Occipital lobe (tissue), 2 donors: ENCODE data around the gene ABCB8. TPM values are rescaled to one million over a fixed set of nuclear protein-coding genes. Genes with fewer than 3 reads are reported as not detected.

Experiments used
- DNase-seq: peaks from one replicate; lab custom pipeline; 2025; lab: John Stamatoyannopoulos, UW
- total RNA-seq: library from RNA; depleted of rRNA; stranded (reverse); fragments of >200 nt; gene quantifications from one replicate; pipeline ENCODE4 v1.2.3, GENCODE V29; 2014

The ABCB8 gene
- total RNA-seq, 1 donor from 2014 or later: 24.3 TPM

DNA sequence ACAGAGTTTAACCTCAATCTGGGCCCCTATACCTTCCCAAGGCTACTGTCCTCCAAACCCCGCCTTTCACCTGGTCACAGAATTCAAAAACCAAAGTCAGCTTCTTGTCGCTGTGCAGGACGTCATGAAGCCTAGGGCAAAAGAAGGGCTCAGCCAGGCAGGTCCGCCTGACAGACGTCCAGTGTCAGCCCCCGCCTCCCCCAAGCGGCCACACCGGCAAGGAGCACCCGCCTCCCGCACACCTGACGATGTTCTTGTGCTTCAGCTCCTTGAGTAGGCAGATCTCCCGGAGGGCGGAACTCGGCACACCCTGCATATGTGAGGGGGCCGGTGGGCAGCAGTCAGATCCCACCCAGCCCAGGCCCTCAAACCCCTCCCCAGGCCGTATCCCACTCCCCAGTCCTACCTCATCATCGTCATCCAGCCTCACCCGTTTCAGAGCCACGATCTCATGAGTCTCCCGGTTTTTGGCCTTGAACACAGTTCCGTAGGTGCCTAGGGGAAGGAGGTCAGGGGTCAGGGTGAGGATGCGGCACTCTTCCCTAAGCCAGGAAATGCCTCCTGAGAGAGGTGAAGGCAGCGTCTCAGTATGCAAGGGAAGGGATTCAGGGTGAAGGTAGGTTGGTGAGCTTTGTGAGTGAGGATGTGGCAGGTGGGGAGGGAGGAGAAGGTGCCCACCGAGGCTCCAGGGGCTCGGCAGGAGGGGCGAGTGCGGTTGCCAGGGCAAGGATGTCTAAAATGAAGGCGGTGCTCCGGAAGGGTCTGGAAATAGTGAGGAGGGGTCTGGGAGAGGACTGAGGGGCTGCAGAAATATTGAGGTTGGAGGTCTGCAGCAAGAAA lies 28.6 kb downstream of the ABCB8 start:
- DNase-seq: no peak

DNA sequence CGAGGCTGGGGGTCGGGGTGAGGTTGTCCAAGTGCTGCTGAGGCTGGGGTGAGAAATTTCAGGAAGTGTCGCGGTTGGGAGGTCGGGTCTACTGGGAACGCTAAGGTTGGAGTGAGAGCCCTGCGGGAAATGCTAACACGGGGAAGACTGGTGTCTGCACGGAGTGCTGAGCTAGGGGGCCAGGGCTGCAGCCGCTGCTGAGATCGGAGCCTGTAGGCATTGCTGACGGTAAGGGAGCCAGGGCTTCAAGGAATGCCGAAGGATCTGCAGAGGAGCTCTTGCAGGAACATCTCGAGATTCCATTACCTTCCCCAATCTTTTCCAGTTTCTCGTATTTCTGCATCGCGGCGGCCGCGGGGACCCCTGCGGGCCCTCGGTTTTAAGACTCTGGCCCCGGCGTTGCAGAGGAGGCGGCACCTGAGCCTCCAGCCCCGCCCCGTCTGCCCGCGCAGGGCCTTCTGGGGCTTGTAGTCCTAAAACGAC lies 29.3 kb downstream of the ABCB8 start, which contains the start of gene CDK5:
CDK5 (minus strand) TSS at position 392 of the 483 bp plus-strand sequence; CDS start at position 343, 49 bp downstream.
- DNase-seq: no peak

DNA sequence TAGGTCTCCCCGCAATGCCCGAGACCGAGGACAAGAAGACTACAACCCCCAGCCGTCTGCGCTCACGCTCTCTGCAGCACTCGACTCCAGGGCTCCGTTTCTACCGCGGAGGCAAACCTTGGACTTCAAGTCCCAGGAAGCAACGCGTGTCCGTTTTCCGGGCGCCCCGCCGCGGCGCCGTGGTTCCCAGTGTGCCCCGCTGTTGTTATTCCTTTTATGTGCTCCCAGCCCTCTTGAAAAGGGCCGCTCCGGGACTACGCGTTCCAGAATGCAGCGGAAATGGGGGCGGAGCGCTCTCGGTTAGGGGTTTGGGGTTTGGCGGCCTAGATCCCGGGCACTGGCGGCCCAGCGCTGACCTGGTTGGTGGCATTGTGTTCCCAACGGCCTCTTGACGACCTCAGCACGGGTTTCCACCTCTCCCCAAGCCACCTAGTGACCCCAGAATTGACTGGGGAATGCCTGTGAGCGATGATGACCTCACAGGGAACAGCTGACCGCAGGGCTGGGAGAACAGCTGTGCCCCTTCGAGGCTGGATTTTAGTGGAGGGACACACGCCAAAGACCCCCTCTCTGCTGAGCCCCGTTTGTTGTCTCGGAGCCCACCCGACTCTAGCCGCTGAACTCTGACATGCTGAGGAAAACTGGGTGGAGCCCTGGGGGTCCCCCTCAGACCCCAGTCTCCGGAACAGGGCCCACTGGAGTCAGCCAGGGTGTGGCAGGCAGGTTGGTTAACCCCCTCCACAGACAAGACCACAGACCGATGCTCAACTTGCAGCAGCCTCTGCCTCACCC lies 29.9 kb downstream of the ABCB8 start:
- DNase-seq: peak; percentile 100

DNA sequence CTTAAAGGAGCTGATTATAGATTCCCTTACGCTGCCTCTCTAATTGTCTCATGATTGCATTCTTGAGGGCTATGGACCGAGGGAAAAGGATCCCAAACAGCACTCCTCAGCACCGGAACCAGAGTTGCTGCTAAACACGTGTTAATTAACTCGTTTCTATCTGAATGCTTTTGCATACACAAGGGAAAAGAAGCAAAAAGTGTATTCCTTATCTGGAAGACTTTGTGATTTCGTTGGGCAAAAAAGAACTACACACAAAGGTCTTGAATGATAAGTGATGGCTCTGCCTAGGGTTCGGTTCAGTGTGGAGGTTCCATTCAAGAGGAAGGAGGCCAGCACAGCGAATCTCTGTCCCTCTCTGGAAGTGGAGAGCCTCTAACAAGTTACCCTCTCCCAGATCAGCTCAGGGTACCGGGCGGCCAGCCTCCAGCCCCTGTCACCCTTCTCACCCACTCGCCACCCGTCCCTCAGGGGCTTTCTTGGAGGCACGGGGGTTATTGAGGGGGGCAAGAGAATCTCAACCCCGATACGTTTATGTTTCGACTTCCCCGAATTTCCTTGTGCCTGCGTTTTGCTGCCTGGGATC lies 30.6 kb downstream of the ABCB8 start:
- no peak for DNase-seq

DNA sequence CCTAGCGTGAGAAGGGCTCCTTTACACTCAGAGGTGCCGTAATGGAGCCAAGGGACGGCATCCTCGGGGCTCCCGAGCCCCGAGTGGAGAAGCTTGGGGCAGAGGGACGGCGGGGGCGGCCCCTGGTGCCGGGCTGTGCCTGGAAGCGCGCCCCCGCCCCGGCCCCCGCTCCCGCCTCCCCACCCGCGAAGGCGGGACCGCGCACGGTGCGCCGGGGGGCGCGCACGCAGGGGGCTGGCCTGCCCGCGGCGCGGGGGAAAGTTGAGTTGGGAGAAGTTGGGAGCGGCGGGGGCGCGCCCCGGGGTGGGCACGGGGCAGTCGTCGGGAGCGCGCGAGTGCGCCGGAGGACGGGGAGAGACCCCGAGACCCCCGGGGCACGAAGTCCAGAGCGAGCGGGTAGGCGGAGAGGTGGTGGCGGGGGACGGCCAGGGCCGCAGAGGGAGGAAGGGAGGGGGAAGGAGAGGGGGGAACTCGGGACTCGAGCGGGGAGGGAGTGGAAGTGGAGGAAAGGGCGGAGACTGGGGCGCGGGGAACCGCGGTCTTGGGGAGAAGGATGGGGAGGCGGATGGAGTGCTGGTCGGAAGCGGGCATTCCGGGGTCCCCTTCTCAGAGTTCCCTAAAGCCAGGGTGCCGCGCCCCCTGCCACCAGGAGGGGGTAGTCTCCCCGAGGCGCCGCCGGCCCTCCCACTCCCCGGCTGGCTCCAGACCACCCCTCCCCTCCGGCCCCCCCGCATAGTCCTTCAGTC lies 31.3 kb downstream of the ABCB8 start, which contains the start of gene SLC4A2:
SLC4A2 (plus strand) TSS at position 223 of the 746 bp plus-strand sequence. CDS start 2,399 bp downstream, outside the sequence.
- DNase-seq: peak; percentile 64

DNA sequence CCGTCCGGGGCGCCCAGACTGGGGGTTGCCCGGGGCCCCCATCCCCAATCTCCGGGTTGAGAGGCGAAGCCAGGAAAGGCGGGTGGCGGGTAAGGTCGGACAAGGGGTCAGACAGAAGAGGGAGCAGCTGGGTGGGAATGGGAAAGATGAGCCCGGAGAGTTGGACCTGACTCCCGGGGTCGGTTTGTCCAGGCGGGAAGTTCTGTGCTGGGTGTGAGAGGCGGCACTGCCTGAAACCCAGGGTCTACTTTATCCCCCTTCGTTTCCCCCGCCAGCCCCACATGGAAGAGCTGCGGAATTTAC lies 31.8 kb downstream of the ABCB8 start:
- no peak for DNase-seq

DNA sequence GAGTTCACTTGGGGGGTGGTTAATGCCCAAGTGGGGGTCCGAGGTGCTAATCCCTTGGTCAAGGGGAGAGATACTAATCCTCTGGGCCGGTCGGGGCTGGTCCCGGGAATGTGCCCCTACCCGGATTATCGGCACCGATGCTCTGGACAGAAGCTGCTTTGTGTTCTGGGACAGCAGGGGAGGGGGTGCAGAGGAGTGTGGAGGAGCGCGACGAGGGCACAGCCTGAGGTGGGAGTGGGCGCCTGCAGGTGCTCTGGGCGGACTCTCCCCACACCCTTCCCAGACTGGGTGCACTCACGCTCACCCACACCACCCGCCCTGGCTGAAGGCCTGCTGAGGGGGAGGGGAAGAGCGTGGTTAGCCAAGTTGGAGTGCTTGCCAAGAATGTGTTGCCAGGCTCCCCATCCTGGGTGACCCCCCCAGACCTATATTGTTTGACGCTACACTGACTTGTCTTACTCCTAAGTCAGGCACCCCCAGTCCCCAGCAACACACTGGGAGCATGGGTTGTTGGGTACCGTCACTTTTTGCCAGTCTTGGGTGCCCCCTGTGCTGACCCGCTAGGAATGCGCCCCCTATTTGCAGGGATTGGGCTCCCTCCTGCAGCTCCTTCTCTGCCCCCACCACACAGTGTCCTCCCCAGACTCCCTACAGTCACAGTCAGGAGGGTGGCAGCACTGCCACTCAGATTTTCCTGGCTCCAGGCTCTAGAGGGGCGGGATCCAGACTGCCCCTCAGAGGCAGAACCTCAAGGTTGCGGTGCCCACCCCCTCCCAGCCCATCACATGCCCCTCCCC lies 32.4 kb downstream of the ABCB8 start:
- DNase-seq: no peak

DNA sequence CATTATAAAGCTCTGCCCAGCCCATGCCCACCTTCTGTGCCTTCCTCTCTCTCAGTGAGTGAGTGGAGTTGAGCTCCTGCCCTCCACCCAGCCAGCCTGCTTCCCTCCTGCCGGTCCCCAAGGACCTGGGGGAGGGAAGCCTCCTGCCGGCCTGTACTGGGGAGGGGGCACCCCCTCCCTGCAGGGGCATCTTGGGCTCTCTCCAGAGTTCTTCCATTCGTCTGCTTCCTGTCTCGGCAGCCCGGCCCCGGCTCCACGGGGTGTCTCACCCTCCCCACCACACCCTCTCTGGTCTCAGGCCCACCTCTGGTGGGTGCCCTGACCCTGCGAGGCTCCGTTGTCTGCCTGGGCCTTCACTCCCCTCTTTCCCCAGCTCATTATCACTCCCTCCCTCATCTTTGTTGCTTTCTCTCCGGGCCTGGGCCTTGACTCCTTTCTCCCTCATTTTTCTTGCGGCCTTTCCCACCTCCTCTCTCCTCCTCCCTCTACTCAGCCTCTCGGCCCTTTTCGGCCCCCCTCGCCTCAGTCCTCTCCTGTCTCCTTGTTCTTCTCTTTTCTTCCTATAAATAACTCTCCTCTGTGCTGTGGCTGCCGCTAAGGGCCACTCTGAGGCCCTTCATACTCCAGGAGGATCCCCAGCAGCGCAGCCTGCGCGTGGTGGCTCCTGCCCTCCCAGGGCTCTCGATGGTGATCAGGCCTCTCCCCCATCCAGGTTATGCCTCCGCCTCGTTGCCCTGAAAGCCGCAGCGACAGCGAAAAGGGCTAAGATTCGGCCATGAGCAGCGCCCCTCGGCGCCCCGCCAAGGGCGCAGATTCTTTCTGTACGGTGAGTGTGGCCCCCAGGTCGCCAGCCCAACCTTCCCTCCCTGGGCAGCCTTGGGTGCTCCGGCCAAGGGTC lies 33.2 kb downstream of the ABCB8 start:
- no peak for DNase-seq

DNA sequence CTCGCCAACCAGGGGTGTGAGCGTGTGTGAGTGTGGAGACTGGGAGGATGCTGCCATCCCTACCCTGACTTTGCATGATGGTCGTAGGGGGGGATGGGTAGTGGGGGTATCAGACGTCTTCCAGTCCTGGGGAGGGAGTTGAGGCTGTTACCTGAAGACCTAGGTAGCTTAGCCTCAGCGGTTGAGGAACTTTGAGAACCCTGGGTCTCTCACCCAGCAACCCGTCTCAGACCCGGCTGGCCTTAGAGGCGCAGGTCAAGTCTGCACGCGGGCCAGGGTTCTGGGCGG lies 33.8 kb downstream of the ABCB8 start:
- no peak for DNase-seq

DNA sequence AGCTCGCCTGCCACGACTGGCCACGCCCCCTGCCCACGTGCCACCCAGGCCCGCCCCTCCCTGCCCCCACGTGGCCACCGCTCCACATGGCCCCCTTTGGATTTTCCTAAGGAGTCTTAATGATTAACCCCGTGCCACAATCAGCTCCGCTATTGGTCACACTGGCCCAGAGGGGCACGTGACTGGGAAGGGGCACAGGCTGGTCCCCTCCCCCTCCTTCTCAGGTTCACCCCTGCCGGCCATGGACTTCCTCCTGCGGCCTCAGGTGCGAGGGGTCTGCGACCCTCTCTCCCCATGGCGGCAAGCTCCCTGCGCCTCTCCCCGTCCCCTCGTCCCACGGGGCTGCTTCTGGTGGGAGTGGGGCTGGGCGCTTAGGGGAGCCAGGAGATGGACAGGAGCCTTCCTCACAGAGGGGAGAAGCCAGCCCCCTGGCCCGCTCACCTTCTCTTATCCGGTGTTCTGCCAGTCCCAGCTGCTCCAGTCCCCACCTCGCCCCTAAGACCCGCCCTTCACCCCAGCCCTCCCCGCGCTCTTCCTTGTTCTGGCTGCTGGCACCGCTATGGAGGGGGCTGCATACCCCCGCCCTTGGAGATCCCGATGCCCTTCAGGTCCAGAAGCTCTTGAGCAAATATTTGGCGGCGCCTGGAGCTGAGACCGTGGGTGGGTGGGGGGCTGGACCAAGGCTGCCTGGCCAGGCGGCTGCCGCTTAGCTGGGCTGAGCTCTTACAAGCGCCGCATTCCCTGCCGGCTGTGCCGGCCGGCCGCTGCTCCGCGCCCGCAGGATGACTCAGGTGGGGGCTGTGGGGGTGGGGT lies 34.4 kb downstream of the ABCB8 start:
- no peak for DNase-seq

DNA sequence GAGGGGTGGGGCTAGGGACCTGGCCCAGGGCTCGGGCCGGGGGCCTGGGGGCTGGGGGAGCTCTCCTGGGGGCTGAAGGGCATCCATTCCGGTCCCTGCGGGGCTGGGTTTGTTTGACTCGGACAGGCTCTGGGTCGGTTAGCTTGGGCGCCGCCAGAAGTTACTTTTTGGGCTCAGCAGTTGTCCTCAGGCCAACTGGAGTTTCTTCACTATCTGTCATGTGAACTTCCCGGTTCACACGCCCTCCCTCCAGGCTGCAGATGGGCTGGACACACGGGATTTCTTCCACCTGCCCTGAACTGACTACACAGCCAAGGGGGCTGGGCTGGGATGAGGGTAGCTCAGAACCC lies 34.9 kb downstream of the ABCB8 start:
- DNase-seq: no peak

DNA sequence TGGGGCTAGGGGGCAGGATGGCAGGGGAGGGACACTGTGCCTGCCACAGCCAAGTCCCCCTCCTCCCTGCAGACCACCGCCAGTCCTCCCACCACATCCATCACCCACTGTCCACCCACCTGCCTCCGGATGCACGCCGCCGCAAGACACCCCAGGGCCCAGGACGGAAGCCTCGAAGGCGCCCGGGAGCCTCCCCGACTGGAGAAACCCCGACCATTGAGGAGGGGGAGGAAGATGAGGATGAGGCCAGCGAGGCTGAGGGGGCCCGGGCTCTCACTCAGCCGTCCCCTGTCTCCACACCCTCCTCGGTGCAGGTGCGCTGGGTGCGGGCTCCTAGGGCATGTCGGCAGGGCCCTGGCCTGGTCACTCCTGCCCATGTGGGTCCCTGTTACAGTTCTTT lies 36.2 kb downstream of the ABCB8 start:
- no peak for DNase-seq

DNA sequence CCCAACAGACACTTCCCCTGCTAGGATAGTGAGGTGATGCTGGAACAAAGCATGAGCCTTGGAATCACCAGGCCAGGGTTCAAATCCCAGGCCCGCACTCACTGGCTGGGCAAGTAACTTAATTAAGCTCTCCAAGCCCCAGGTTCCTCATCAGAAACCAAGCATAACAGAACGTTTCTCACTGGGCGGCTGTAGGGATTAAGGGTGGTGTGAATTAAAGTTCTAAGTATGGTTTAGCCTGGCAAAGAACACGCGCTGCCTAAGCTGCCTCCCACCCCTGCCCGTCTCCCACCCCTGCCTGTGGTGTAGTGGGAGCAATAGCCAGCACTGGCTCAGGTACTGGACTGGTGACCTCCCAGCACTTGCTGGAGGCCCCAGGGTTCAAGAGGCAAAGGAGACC lies 36.7 kb downstream of the ABCB8 start:
- no peak for DNase-seq

DNA sequence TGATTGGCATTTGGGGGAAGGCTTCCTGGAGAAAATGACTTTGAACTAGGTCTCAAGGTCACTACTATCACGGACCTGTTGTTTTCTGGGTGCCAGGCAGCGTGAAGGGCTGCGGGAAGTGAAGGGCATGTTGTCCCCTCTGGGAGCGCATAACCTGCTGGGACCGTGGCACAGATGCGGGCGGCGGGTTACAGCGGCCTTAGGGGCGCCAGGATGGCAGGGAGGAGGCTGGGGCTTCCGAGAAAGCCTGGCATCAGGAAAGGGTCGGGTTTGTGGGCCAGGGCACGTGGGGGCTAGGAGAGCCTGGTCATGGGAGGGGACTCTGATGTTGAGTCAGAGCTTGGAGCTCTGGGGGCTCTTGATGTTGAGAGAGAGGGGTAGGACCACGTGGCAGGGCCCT lies 37.3 kb downstream of the ABCB8 start:
- DNase-seq: no peak

DNA sequence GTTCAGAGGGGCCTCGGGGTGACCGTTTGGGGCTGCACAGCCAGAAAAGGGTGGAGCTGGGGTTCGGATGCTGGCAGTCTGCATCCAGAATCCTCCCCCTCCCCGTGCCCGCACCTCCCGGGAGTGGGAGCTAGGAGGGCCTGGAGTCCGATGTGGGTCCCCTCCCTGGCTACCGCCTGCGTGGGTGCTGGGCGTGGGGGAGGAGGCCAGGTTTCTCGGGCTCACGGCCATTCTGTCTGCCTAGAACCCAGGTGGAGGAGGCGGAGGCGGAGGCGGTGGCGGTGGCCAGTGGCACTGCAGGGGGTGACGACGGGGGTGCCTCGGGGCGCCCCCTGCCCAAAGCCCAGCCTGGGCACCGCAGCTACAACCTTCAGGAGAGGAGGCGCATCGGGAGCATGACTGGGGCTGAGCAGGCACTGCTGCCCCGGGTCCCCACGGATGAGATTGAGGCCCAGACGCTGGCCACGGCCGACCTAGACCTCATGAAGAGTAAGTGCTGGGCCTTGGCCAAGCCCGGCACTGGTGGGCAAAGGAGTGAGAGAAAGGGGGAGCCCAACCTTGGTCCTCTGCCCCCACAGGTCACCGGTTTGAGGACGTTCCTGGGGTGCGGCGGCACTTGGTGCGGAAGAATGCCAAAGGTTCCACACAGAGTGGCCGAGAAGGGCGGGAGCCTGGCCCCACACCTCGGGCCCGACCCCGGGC lies 38.2 kb downstream of the ABCB8 start:
- no peak for DNase-seq

DNA sequence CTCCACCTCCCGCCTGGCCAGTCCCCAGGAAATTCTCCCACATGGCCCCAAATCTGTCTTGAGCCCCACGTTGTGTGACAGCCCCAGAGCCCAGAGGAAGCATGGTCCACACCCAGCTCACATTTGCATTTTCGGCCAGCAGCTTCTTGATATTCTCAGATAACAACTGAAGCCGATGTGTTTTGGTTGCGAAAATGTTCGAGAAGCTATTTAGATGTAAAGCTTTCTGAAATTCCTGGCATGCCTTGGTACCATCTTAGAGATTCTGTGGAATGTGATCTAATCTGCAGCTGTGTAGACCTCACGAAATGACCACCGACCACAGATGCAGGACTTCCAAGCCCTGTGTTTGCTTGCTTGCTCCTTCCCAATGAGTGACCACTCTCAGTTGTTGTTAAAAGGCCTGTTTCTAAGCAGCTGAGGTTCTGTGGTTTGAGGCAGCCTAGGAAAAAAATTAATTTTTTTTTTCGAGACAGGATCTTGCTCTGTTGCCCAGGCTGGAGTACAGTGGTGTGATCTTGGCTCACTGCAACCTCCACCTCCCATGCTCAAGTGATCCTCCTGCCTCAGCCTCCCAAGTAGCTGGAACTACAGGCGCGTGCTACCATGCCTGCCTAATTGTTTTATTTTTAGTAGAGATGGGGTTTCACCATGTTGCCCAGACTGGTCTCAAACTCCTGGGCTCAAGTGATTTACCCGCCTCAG lies 40.0 kb downstream of the ABCB8 start:
- no peak for DNase-seq

DNA sequence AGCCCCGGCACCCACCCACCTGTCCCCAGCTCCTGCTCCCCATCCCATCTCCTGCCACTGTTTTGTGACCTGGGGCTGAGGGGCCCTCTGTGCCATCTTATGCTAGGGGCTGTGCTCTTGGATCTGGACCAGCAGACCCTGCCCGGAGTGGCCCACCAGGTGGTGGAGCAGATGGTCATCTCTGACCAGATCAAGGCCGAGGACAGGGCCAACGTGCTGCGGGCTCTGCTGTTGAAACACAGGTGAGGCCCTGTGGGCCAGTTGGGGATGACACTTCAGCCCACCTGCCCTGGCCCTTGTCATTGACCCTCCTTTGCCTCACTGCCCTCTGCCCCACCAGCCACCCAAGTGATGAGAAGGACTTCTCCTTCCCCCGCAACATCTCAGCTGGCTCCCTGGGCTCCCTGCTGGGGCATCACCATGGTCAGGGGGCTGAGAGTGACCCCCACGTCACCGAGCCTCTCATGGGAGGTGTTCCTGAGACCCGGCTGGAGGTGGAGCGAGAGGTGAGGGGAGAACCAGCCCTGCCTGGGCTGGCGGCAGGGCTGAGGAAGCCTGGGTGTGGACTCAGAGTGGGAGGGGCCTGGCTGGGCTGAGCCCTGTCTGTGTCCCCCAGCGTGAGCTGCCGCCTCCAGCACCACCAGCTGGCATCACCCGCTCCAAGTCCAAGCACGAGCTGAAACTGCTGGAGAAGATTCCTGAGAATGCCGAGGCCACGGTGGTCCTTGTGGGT lies 41.8 kb downstream of the ABCB8 start:
- DNase-seq: no peak
